Parathyroid adenoma (tissue), 2 donors: ENCODE measurements around the gene POTEF.
"Not testable (repeated sequence)": the region's sequence is repeated elsewhere in the genome, so short reads cannot be mapped to it uniquely, and the experiment has no call there.

Source experiments
- H2AFZ ChIP-seq: fragments of 300-600 bp; sonication (generic); one replicate; pipeline ENCODE4 v1.7.0; 2017; ENCODE audit warnings: antibody characterized with exemption, mild to moderate bottlenecking
- H3K27ac ChIP-seq: fragments of 300-600 bp; sonication (generic); one replicate; pipeline ENCODE4 v1.7.0; 2017
- H3K27me3 ChIP-seq: fragments of 300-600 bp; sonication (generic); one replicate; pipeline ENCODE4 v1.7.0; 2017; ENCODE audit warnings: low read length; ENCODE audit not compliant: control insufficient read depth, insufficient read depth
- H3K36me3 ChIP-seq: fragments of 300-600 bp; sonication (generic); one replicate; pipeline ENCODE4 v1.7.0; 2017; ENCODE audit warnings: low read length; ENCODE audit not compliant: control insufficient read depth, insufficient read depth
- H3K4me1 ChIP-seq: fragments of 300-600 bp; sonication (generic); one replicate; pipeline ENCODE4 v1.7.0; 2017; ENCODE audit warnings: control low read depth
- H3K4me2 ChIP-seq: fragments of 300-600 bp; sonication (generic); one replicate; pipeline ENCODE4 v1.7.0; 2017; ENCODE audit warnings: low read length
- H3K4me3 ChIP-seq: fragments of 300-600 bp; sonication (generic); one replicate; pipeline ENCODE4 v1.7.0; 2017; ENCODE audit warnings: low read depth, low read length
- H3K79me2 ChIP-seq: fragments of 300-600 bp; sonication (generic); one replicate; pipeline ENCODE4 v1.7.0; 2017; ENCODE audit warnings: control low read depth
- H3K9ac ChIP-seq: fragments of 300-600 bp; sonication (generic); one replicate; pipeline ENCODE4 v1.7.0; 2017; ENCODE audit warnings: mild to moderate bottlenecking
- H3K9me3 ChIP-seq: fragments of 300-600 bp; sonication (generic); one replicate; pipeline ENCODE4 v1.7.0; 2017; ENCODE audit warnings: low read length; ENCODE audit not compliant: control insufficient read depth
- TF ChIP-seq, protein P1 (sequence below): fragments of 300-600 bp; sonication (generic); IDR thresholded peaks from one replicate; pipeline ENCODE4 v1.7.0; 2017; ENCODE audit warnings: antibody characterized with exemption, mild to moderate bottlenecking
- donor health status: primary hyperparathyroidism.

POTEF gene

GRCh38 chr2:130129120-130129829 lies at the start of gene POTEF:
Gene POTEF (minus strand): TSS chr2:130129222. CDS start chr2:130120515, 8,707 bp downstream.
- H3K4me2 ChIP-seq: not testable (repeated sequence)

DNA sequence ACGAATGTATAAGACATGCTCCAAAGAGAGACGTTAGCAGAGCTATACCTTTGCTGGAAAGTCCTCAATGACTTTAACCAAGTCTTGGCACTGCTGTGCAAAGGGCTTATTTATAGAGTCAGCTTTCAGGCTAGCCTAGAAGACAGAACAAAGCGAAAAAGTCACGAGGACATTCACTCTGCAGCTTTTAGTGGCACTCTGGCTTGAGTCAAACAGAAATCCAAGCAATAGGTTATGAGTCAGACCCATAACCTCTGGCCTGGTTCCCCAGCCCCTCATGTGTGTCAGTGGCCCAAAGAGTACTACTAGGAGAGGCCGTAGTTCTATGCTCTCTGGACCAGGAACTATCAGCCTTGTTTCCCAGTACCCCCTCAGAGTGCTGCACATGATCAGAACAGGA lies 45.8 kb upstream of the POTEF start:
- H3K4me2 ChIP-seq, H3K4me3 ChIP-seq, H3K4me1 ChIP-seq, H2AFZ ChIP-seq, H3K27ac ChIP-seq, H3K27me3 ChIP-seq, H3K9me3 ChIP-seq, H3K9ac ChIP-seq, H3K36me3 ChIP-seq: not testable (repeated sequence)
- peaks cover 35% of the 10 kb centered on the region for H3K79me2 ChIP-seq

More at GRCh38 chr2:130129120-130129829, at the start of gene POTEF:
- not testable (repeated sequence) for H3K4me3 ChIP-seq, H3K36me3 ChIP-seq, H3K27me3 ChIP-seq, H3K79me2 ChIP-seq, H3K9me3 ChIP-seq, H3K27ac ChIP-seq, H2AFZ ChIP-seq, H3K9ac ChIP-seq, H3K4me1 ChIP-seq

GRCh38 chr2:130169896-130170295 lies 40.9 kb upstream of the POTEF start:
- Histone ChIP-seq H3K9me3 (no peaks in the 10 kb centered on the region), H3K4me3 (no peak overlapping the region), H3K4me1 (no peaks in the 10 kb centered on the region), H3K36me3 (no peaks in the 10 kb centered on the region), H3K27me3 (no peaks in the 10 kb centered on the region), H3K9ac (no peak overlapping the region), H2AFZ (no peak overlapping the region), H3K4me2 (no peak overlapping the region), H3K27ac (no peak overlapping the region), H3K79me2 (peaks cover 8% of the 10 kb centered on the region)
- TF ChIP-seq, protein P1, sequence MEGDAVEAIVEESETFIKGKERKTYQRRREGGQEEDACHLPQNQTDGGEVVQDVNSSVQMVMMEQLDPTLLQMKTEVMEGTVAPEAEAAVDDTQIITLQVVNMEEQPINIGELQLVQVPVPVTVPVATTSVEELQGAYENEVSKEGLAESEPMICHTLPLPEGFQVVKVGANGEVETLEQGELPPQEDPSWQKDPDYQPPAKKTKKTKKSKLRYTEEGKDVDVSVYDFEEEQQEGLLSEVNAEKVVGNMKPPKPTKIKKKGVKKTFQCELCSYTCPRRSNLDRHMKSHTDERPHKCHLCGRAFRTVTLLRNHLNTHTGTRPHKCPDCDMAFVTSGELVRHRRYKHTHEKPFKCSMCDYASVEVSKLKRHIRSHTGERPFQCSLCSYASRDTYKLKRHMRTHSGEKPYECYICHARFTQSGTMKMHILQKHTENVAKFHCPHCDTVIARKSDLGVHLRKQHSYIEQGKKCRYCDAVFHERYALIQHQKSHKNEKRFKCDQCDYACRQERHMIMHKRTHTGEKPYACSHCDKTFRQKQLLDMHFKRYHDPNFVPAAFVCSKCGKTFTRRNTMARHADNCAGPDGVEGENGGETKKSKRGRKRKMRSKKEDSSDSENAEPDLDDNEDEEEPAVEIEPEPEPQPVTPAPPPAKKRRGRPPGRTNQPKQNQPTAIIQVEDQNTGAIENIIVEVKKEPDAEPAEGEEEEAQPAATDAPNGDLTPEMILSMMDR: no peak

DNA sequence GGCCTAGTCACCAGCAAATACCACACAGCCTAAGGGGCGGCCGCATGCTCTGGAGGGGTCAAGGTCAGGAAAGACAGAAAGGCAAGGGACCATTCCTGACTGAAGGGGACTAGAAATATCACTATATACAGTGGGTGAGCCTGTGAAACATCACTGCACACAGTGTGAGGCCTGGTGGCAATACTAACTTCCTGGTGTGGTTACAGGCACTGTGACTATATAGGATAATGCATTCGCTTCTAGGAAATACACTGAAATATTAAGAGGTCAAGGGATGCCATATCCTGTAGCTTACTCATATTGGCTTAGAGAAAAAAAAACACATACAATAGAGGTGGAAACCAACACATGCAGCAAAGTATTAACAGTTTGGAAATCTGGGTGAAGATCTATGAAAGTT lies 40.1 kb upstream of the POTEF start:
- not testable (repeated sequence) for H3K9me3 ChIP-seq, H3K9ac ChIP-seq, H3K79me2 ChIP-seq, H3K4me2 ChIP-seq, H3K36me3 ChIP-seq, H2AFZ ChIP-seq, H3K4me3 ChIP-seq, H3K27ac ChIP-seq, H3K27me3 ChIP-seq, H3K4me1 ChIP-seq

GRCh38 chr2:130166611-130167010 lies 37.6 kb upstream of the POTEF start:
- H3K9ac ChIP-seq, H2AFZ ChIP-seq, H3K36me3 ChIP-seq, H3K27me3 ChIP-seq, H3K9me3 ChIP-seq, H3K4me2 ChIP-seq, H3K4me1 ChIP-seq, H3K79me2 ChIP-seq, H3K4me3 ChIP-seq, H3K27ac ChIP-seq: not testable (repeated sequence)

DNA sequence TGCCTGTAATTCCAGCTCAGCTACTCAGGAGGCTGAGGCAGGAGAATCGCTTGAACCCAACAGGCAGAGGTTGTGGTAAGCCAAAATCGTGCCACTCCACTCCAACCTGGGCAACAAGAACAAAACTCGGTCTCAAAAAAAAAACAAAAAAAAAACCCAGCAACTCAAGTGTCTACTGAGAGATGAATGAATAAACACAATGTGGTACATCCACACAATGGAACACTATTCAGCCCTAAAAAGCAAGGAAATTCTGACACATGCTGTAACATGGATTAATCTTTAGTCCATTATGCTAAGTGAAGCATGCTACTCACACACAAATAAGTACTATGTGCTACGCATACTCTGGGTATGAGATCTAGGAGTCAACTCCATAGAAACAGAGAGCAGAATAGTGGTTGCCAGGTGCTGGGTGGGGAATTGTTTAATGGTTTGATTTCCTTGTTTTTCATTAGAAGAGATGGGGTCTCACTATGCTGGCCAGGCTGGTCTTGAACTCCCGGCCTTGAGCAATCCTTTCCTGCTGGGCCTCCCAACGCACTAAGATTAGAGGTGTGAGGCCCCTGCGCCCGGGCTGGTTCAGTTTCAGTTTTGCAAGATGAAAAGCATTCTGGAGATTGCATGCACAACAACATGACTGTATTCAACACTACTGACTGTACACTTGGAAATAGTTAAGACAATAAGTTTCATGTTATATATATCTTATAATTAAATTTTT lies 36.4 kb upstream of the POTEF start:
- Histone ChIP-seq H3K36me3 (no peaks in the 10 kb centered on the region), H3K4me1 (no peaks in the 10 kb centered on the region), H3K4me2 (no peak overlapping the region), H3K79me2 (no peaks in the 10 kb centered on the region), H2AFZ (no peak overlapping the region), H3K27me3 (no peaks in the 10 kb centered on the region), H3K9ac (no peak overlapping the region), H3K27ac (no peak overlapping the region), H3K4me3 (no peak overlapping the region), H3K9me3 (no peaks in the 10 kb centered on the region)
- TF ChIP-seq, protein P1: no peak
